ENCODE results near the gene FIBCD1.

The FIBCD1 gene

DNA sequence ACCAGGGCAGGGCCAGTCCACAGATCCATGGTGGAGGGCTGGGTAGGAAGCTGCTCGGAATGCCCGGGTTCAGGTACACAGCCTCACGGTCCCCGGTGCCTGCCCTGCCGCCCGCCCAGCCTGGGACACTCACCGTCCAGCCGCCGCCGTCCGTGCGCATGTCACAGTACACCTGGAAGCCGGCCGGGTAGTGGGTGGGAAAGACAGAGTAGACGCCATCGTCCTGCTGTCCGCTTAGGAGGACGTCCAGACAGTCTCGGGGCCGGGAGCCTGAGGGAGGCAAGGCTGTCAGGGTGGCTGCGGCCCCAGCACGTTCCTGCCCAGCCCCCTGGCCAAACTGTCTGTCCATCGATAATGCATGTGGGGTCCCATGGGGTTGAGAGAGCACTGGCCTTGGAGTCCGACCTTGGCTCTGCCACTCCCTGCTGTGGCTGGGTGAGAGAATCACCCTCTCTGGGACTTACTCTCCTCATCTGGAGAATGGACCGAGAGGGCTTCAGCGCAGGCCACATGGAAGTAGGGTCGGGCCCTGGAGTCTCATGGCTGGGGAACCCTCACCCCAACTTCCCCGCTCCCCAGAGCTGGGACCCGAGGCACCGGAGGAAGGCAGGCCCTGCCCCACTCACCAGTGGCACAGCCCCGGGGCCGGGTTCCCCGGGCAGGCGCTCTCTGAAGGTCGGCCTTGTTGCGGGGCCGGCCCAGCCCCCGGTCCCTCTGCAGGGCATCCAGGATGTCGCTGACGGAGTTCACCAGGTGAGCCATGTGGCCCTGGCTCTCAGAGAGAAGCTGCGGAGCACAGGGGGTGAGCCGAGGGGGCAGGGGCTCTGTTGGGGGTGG lies 15.2 kb downstream of the FIBCD1 start:
- Histone ChIP-seq H3K4me3 (IDR thresholded peaks at IDR 0.05; ENCODE audit: insufficient read depth, low read depth, low read length) (no peak overlapping the region), H4K20me1 (ENCODE audit: insufficient read depth) (no peaks in the 10 kb centered on the region), H3K4me2 (no peak overlapping the region), H3K4me1 (ENCODE audit: low read depth, poor library complexity, severe bottlenecking) (no peaks in the 10 kb centered on the region), H3K27ac (no peak overlapping the region), H3K79me2 (ENCODE audit: insufficient read depth, low read depth) (no peaks in the 10 kb centered on the region), H2AFZ (ENCODE audit: low read depth) (no peak overlapping the region), H3K36me3 (ENCODE audit: insufficient read depth) (no peaks in the 10 kb centered on the region), H3K9ac (no peak overlapping the region), H3K27me3 (ENCODE audit: insufficient read depth, low read depth) (peaks cover 100% of the 10 kb centered on the region)
- TF ChIP-seq, protein P1, sequence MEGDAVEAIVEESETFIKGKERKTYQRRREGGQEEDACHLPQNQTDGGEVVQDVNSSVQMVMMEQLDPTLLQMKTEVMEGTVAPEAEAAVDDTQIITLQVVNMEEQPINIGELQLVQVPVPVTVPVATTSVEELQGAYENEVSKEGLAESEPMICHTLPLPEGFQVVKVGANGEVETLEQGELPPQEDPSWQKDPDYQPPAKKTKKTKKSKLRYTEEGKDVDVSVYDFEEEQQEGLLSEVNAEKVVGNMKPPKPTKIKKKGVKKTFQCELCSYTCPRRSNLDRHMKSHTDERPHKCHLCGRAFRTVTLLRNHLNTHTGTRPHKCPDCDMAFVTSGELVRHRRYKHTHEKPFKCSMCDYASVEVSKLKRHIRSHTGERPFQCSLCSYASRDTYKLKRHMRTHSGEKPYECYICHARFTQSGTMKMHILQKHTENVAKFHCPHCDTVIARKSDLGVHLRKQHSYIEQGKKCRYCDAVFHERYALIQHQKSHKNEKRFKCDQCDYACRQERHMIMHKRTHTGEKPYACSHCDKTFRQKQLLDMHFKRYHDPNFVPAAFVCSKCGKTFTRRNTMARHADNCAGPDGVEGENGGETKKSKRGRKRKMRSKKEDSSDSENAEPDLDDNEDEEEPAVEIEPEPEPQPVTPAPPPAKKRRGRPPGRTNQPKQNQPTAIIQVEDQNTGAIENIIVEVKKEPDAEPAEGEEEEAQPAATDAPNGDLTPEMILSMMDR (conservative IDR thresholded peaks at IDR 0.05; ENCODE audit: low read depth, low read length) = no peak

DNA sequence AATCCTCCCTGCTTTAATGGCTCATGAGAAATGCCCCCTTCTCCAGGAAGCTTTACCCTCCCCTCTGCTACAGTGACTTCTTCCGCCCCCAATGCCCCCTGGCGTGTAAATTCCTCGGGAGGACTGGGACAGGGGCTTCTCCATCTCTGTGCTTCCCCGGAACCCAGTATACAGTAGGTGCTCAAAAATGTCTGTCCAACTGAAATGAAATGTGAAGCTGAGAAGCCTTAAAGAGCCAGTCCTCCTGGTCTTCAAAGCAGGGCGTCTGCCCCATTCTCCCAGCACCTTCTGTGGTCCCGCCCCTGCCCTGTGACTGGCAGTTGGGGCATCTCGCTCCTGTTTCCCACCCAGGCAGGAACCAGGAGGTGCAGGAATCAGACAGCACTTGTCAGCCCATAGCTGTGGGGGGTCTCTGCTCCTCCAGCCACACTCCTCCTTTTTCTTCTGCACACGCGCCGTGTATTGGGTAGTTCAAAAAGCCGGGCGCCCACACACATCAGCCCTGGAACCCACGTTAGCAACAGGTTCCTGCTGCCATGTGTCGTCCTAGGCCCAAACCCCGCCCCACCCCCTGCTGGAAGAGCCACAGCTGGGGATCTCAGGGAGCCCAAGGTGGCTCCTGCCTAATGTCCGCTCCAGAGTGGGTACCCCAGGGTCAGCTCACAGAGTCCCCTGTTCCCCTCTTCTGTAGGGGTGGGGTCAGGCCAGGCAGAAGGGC lies 16.0 kb downstream of the FIBCD1 start:
- Histone ChIP-seq H3K4me3 (IDR thresholded peaks at IDR 0.05; ENCODE audit: insufficient read depth, low read depth, low read length) (no peak overlapping the region), H4K20me1 (ENCODE audit: insufficient read depth) (no peaks in the 10 kb centered on the region), H3K9ac (no peak overlapping the region), H3K36me3 (ENCODE audit: insufficient read depth) (no peaks in the 10 kb centered on the region), H3K27ac (no peak overlapping the region), H3K27me3 (ENCODE audit: insufficient read depth, low read depth) (peaks cover 100% of the 10 kb centered on the region), H3K4me2 (no peak overlapping the region), H3K4me1 (ENCODE audit: low read depth, poor library complexity, severe bottlenecking) (no peaks in the 10 kb centered on the region), H3K79me2 (ENCODE audit: insufficient read depth, low read depth) (no peaks in the 10 kb centered on the region), H2AFZ (ENCODE audit: low read depth) (no peak overlapping the region)
- TF ChIP-seq, protein P1 (conservative IDR thresholded peaks at IDR 0.05; ENCODE audit: low read depth, low read length) = no peak

GRCh38 chr9:130921989-130922892 lies 16.8 kb downstream of the FIBCD1 start:
- TF ChIP-seq, protein P1 (conservative IDR thresholded peaks at IDR 0.05; ENCODE audit: low read depth, low read length) = no peak
- no peak overlapping the region for H3K4me2 ChIP-seq

GRCh38 chr9:130921300-130921988 lies 17.6 kb downstream of the FIBCD1 start:
- TF ChIP-seq, protein P1 (conservative IDR thresholded peaks at IDR 0.05; ENCODE audit: low read depth, low read length) = no peak
- Histone ChIP-seq H3K36me3 (ENCODE audit: insufficient read depth) (no peaks in the 10 kb centered on the region), H4K20me1 (ENCODE audit: insufficient read depth) (no peaks in the 10 kb centered on the region), H3K27ac (no peak overlapping the region), H3K27me3 (ENCODE audit: insufficient read depth, low read depth) (peaks cover 100% of the 10 kb centered on the region), H3K9ac (no peak overlapping the region), H3K79me2 (ENCODE audit: insufficient read depth, low read depth) (no peaks in the 10 kb centered on the region), H3K4me3 (IDR thresholded peaks at IDR 0.05; ENCODE audit: insufficient read depth, low read depth, low read length) (no peak overlapping the region), H3K4me1 (ENCODE audit: low read depth, poor library complexity, severe bottlenecking) (no peaks in the 10 kb centered on the region), H2AFZ (ENCODE audit: low read depth) (no peak overlapping the region), H3K4me2 (no peak overlapping the region)

More at GRCh38 chr9:130921989-130922892, 16.8 kb downstream of the FIBCD1 start:
- Histone ChIP-seq H3K4me3 (IDR thresholded peaks at IDR 0.05; ENCODE audit: insufficient read depth, low read depth, low read length) (no peak overlapping the region), H3K27me3 (ENCODE audit: insufficient read depth, low read depth) (peaks cover 100% of the 10 kb centered on the region), H3K4me1 (ENCODE audit: low read depth, poor library complexity, severe bottlenecking) (no peaks in the 10 kb centered on the region), H2AFZ (ENCODE audit: low read depth) (no peak overlapping the region), H3K9ac (no peak overlapping the region), H3K79me2 (ENCODE audit: insufficient read depth, low read depth) (no peaks in the 10 kb centered on the region), H3K27ac (no peak overlapping the region), H4K20me1 (ENCODE audit: insufficient read depth) (no peaks in the 10 kb centered on the region), H3K36me3 (ENCODE audit: insufficient read depth) (no peaks in the 10 kb centered on the region)
